ENCODE data around the gene AGPAT3.

Gene AGPAT3

GRCh38 chr21:44024887-44025353 is 159.9 kb downstream of the AGPAT3 start (continued):
- TF ChIP-seq GLIS2 (tag by site-specific recombination; IDR thresholded peaks at IDR 0.05) (no peak), ZNF398 (tag by site-specific recombination; IDR thresholded peaks at IDR 0.05) (no peak), ZNF302 (tag by site-specific recombination; IDR thresholded peaks at IDR 0.05; ENCODE audit: low read depth) (no peak), PRDM2 (tag by site-specific recombination; IDR thresholded peaks at IDR 0.05; ENCODE audit: borderline replicate concordance) (no peak), ZNF391 (tag by site-specific recombination; IDR thresholded peaks at IDR 0.05; ENCODE audit: borderline replicate concordance, low read depth) (no peak), ATF2 (tag by site-specific recombination; IDR thresholded peaks at IDR 0.05; ENCODE audit: low read depth) (peak; percentile 68), ZNF248 (tag by site-specific recombination; IDR thresholded peaks at IDR 0.05) (no peak), ZNF324 (tag by site-specific recombination; IDR thresholded peaks at IDR 0.05) (peak; percentile 60; the same call in 1 of the 2 replicates), ZNF600 (tag by site-specific recombination; IDR thresholded peaks at IDR 0.05) (peak; percentile 100), ZNF121 (tag by site-specific recombination; IDR thresholded peaks at IDR 0.05) (peak; percentile 18; the same call in 1 of the 2 replicates), ZIC2 (tag by site-specific recombination; IDR thresholded peaks at IDR 0.05) (peak; percentile 83), ZNF423 (tag by site-specific recombination; IDR thresholded peaks at IDR 0.05) (no peak), REPIN1 (tag by site-specific recombination; IDR thresholded peaks at IDR 0.05; ENCODE audit: low read depth) (no peak), ZNF18 (tag by site-specific recombination; IDR thresholded peaks at IDR 0.05) (no peak), ZNF660 (tag by site-specific recombination; IDR thresholded peaks at IDR 0.05) (no peak), ZNF747 (tag by site-specific recombination; IDR thresholded peaks at IDR 0.05) (no peak), ZBTB10 (tag by site-specific recombination; IDR thresholded peaks at IDR 0.05) (no peak), ZNF473 (tag by site-specific recombination; IDR thresholded peaks at IDR 0.05) (no peak), ZNF266 (tag by site-specific recombination; IDR thresholded peaks at IDR 0.05; ENCODE audit: low read depth) (no peak), ZNF664 (tag by site-specific recombination; IDR thresholded peaks at IDR 0.05) (no peak), TRIM28 (IDR thresholded peaks at IDR 0.05; ENCODE audit: borderline replicate concordance, low read length) (0 out of 2 replicates have a peak, but pooled peaks have one; percentile 70), ZBTB17 (tag by site-specific recombination; IDR thresholded peaks at IDR 0.05) (peak; percentile 99), ZNF48 (tag by site-specific recombination; IDR thresholded peaks at IDR 0.05) (no peak), PATZ1 (tag by site-specific recombination; IDR thresholded peaks at IDR 0.05) (peak; percentile 57), ZNF24 (tag by site-specific recombination; IDR thresholded peaks at IDR 0.05) (peak; percentile 71; the same call in 1 of the 2 replicates)
